H1 (cell line): ENCODE data around the gene LAYN. TPM values are rescaled to one million over a fixed set of nuclear protein-coding genes. Genes with fewer than 3 reads are reported as not detected.

Experiments
- CTCF ChIA-PET: fragments of 300-600 bp; sonication (Branson Sonifier 250); formaldehyde crosslinking; loops from one replicate; lab custom pipeline; 2021; ENCODE audit not compliant: partially characterized antibody; lab: Charles Lee
- POLR2A ChIA-PET: fragments of 300-600 bp; sonication (Branson Sonifier 250); formaldehyde crosslinking; loops from one replicate; lab custom pipeline; 2021; ENCODE audit warnings: inconsistent platforms; ENCODE audit not compliant: partially characterized antibody; lab: Charles Lee
- DNase-seq, 2 experiments: peaks; one replicate each; pipeline versions ENCODE4 v3.0.0 to v3.0.0-alpha.2; 2010 to 2022; ENCODE audit warnings: low spot score in 2 of 2, low read depth in 1 of 2, mixed read lengths in 1 of 2
- FAIRE-seq: peaks from 2 replicates; lab custom pipeline; 2011; peaks lifted over from hg19 to GRCh38; lab: Jason Lieb, UNC
- H2AFZ ChIP-seq: 2 replicates; pipeline ENCODE4 v1.8.1; 2012; ENCODE audit warnings: low read length, inconsistent platforms
- H2AK5ac ChIP-seq: 2 replicates; pipeline ENCODE4 v1.6.1; 2013; ENCODE audit warnings: low read depth, low read length
- H2BK120ac ChIP-seq: replicated peaks from 2 replicates; pipeline ENCODE3; 2013; ENCODE audit warnings: low read depth, low read length, inconsistent platforms
- H2BK12ac ChIP-seq: 2 replicates; pipeline ENCODE4 v1.6.1; 2013; ENCODE audit warnings: low read depth, low read length
- H2BK15ac ChIP-seq: 2 replicates; pipeline ENCODE4 v1.6.1; 2013; ENCODE audit warnings: low read length
- H2BK20ac ChIP-seq: 2 replicates; pipeline ENCODE4 v1.6.1; 2013; ENCODE audit warnings: low read length
- H2BK5ac ChIP-seq: 2 replicates; pipeline ENCODE4 v1.6.1; 2013; ENCODE audit warnings: low read depth, low read length
- H3K14ac ChIP-seq: 2 replicates; pipeline ENCODE4 v1.6.1; 2013; ENCODE audit warnings: inconsistent platforms; ENCODE audit not compliant: insufficient read length
- H3K18ac ChIP-seq: 2 replicates; pipeline ENCODE4 v1.6.1; 2013; ENCODE audit warnings: low read length; ENCODE audit errors: extremely low read depth
- H3K23ac ChIP-seq: 2 replicates; pipeline ENCODE4 v1.6.1; 2013; ENCODE audit warnings: inconsistent platforms; ENCODE audit not compliant: insufficient read length
- H3K23me2 ChIP-seq: 2 replicates; pipeline ENCODE4 v1.6.1; 2013; ENCODE audit warnings: low read depth, low read length
- H3K27ac ChIP-seq: 2 replicates; pipeline ENCODE4 v1.6.1; 2011; ENCODE audit warnings: low read depth, low read length, inconsistent platforms
- H3K27me3 ChIP-seq, 4 experiments: replicated peaks in 1 of 4; 1 replicate in 1 of 4; 2 replicates in 3 of 4; pipeline versions ENCODE4 v1.6.1 to v1.8.1; 2011 to 2013; ENCODE audit warnings: low read length in 3 of 4, mild to moderate bottlenecking in 3 of 4, inconsistent platforms in 2 of 4, mixed read lengths in 2 of 4, moderate library complexity in 1 of 4; ENCODE audit not compliant: control insufficient read depth in 3 of 4, insufficient read depth in 3 of 4; ENCODE audit errors: extremely low read depth in 1 of 4
- H3K36me3 ChIP-seq, 4 experiments: 2 replicates each; pipeline versions ENCODE4 v1.6.1 to v1.8.1; 2011 to 2013; ENCODE audit warnings: mild to moderate bottlenecking in 4 of 4, low read length in 3 of 4, moderate library complexity in 2 of 4, control low read depth in 1 of 4, inconsistent platforms in 1 of 4; ENCODE audit not compliant: insufficient read depth in 4 of 4, control insufficient read depth in 2 of 4
- H3K4ac ChIP-seq: replicated peaks from 2 replicates; pipeline ENCODE3; 2013; ENCODE audit warnings: low read length, low read depth, mixed read lengths, inconsistent platforms; ENCODE audit not compliant: insufficient read length
- H3K4me1 ChIP-seq, 4 experiments: replicated peaks in 1 of 4; 1 replicate in 1 of 4; 2 replicates in 3 of 4; pipeline versions ENCODE4 v1.6.1 to v1.8.1; 2011 to 2013; ENCODE audit warnings: low read length in 3 of 4, inconsistent platforms in 2 of 4, mixed read lengths in 1 of 4; ENCODE audit not compliant: insufficient read depth in 4 of 4, control insufficient read depth in 3 of 4
- H3K4me2 ChIP-seq, 2 experiments: 2 replicates each; pipeline versions ENCODE4 v1.6.1 to v1.8.1; 2011 to 2013; ENCODE audit warnings: low read depth in 2 of 2, low read length in 2 of 2, control low read depth in 1 of 2, inconsistent platforms in 1 of 2, mild to moderate bottlenecking in 1 of 2; ENCODE audit not compliant: insufficient read depth in 1 of 2
- H3K4me3 ChIP-seq, 4 experiments: fragments of 200-600, 300-600 bp in 1 of 4; sonication (generic), shearing (Covaris generic), sonication (Bioruptor Twin) in 1 of 4; 2 replicates each; pipeline versions ENCODE4 v1.5.1 to v1.8.1; 2011 to 2016; ENCODE audit warnings: low read length in 4 of 4, low read depth in 3 of 4, control low read depth in 2 of 4, inconsistent platforms in 2 of 4, mild to moderate bottlenecking in 2 of 4, mixed read lengths in 1 of 4, moderate library complexity in 1 of 4; ENCODE audit not compliant: insufficient read depth in 2 of 4; ENCODE audit errors: extremely low read depth in 1 of 4
- H3K56ac ChIP-seq: replicated peaks from 2 replicates; pipeline ENCODE3; 2013; ENCODE audit warnings: low read depth, mild to moderate bottlenecking, mixed read lengths, low read length, inconsistent platforms; ENCODE audit not compliant: insufficient read length
- H3K79me1 ChIP-seq: 2 replicates; pipeline ENCODE4 v1.6.1; 2013; ENCODE audit warnings: low read depth, low read length, control low read depth
- H3K79me2 ChIP-seq, 2 experiments: 2 replicates each; pipeline versions ENCODE4 v1.6.1 to v1.8.1; 2012 to 2013; ENCODE audit warnings: low read length in 2 of 2, mild to moderate bottlenecking in 2 of 2, inconsistent platforms in 1 of 2; ENCODE audit not compliant: insufficient read depth in 2 of 2, control insufficient read depth in 1 of 2
- H3K9ac ChIP-seq, 4 experiments: replicated peaks in 1 of 4; 1 replicate in 1 of 4; 2 replicates in 3 of 4; pipeline versions ENCODE4 v1.6.1 to v1.8.1; 2011 to 2013; ENCODE audit warnings: low read depth in 3 of 4, low read length in 3 of 4, control low read depth in 2 of 4, mild to moderate bottlenecking in 2 of 4, moderate library complexity in 2 of 4, inconsistent platforms in 1 of 4; ENCODE audit errors: extremely low read depth in 1 of 4
- H3K9me3 ChIP-seq, 2 experiments: 2 replicates each; pipeline versions ENCODE4 v1.6.1 to v1.8.1; 2012 to 2013; ENCODE audit warnings: mild to moderate bottlenecking in 2 of 2, moderate library complexity in 2 of 2, control low read depth in 1 of 2, inconsistent platforms in 1 of 2, low read depth in 1 of 2, low read length in 1 of 2, mixed read lengths in 1 of 2; ENCODE audit not compliant: insufficient read depth in 2 of 2
- H4K20me1 ChIP-seq, 2 experiments: replicated peaks in 1 of 2; 2 replicates each; pipeline versions ENCODE3 to v1.8.1; 2011 to 2013; ENCODE audit warnings: inconsistent platforms in 2 of 2, low read length in 2 of 2, mild to moderate bottlenecking in 1 of 2; ENCODE audit not compliant: insufficient read depth in 2 of 2, control insufficient read depth in 1 of 2
- H4K5ac ChIP-seq: 2 replicates; pipeline ENCODE4 v1.6.1; 2013; ENCODE audit warnings: low read length, low read depth, mixed read lengths, inconsistent platforms; ENCODE audit not compliant: insufficient read length
- H4K8ac ChIP-seq: 2 replicates; pipeline ENCODE4 v1.8.0; 2013; ENCODE audit warnings: mild to moderate bottlenecking, moderate library complexity, low read length, inconsistent platforms; ENCODE audit not compliant: insufficient read depth; ENCODE audit errors: extremely low read depth
- H4K91ac ChIP-seq: replicated peaks from 2 replicates; pipeline ENCODE3; 2013; ENCODE audit warnings: low read length, mixed read lengths, inconsistent platforms; ENCODE audit not compliant: insufficient read length
- ATF2 ChIP-seq: IDR thresholded peaks from 2 replicates; pipeline ENCODE4 v1.6.1; 2012; ENCODE audit warnings: low read length, inconsistent platforms
- CTBP2 ChIP-seq: IDR thresholded peaks from 2 replicates; pipeline ENCODE4 v1.7.0; 2011; ENCODE audit warnings: borderline replicate concordance, mild to moderate bottlenecking, moderate library complexity, mixed read lengths, low read length; ENCODE audit not compliant: insufficient read depth, insufficient read length
- NANOG ChIP-seq: IDR thresholded peaks from 2 replicates; pipeline ENCODE4 v1.6.1; 2011; ENCODE audit warnings: low read length, low read depth, mild to moderate bottlenecking, inconsistent platforms; ENCODE audit not compliant: insufficient read depth, poor library complexity, severe bottlenecking
- RBBP5 ChIP-seq: IDR thresholded peaks from 2 replicates; pipeline ENCODE4 v1.7.1; 2012; ENCODE audit warnings: low read depth, mild to moderate bottlenecking, inconsistent platforms, low read length, moderate library complexity, borderline replicate concordance
- SAP30 ChIP-seq: fragments of 300-600 bp; sonication (generic); IDR thresholded peaks from 2 replicates; pipeline ENCODE4 v1.7.1; 2012; ENCODE audit warnings: low read length, moderate library complexity, mild to moderate bottlenecking, inconsistent platforms; ENCODE audit not compliant: insufficient read depth, insufficient replicate concordance
- TAF1 ChIP-seq: IDR thresholded peaks from 2 replicates; pipeline ENCODE4 v1.6.1; 2011; ENCODE audit warnings: mild to moderate bottlenecking, low read depth, low read length
- YY1 ChIP-seq: IDR thresholded peaks from 2 replicates; pipeline ENCODE4 v1.6.1; 2011; ENCODE audit warnings: low read depth, mild to moderate bottlenecking, low read length
- WGBS, 2 experiments: shearing (Covaris generic) in 1 of 2; methylation state at CpG; one replicate each; pipeline versions ENCODE4 v1.1.6 to v1.1.7; 2013 to 2015; ENCODE audit warnings: low lambda C conversion rate in 2 of 2, mixed read lengths in 2 of 2, inconsistent platforms in 1 of 2, low coverage in 1 of 2, missing lambda C conversion rate in 1 of 2; ENCODE audit not compliant: insufficient replicate concordance in 2 of 2, insufficient coverage in 1 of 2, insufficient read length in 1 of 2; ENCODE audit errors: extremely low coverage in 1 of 2, missing lambda C conversion rate in 1 of 2; 5-methylcytosine and 5-hydroxymethylcytosine counted together
- polyA plus RNA-seq, 7 experiments: library from polyadenylated mRNA; depleted of rRNA in 3 of 7; stranded (reverse) in 5 of 7; unstranded in 2 of 7; fragments of >200 nt in 5 of 7; fragments of 200-250 nt in 2 of 7; gene quantifications; 1 replicate in 5 of 7; 2 replicates in 1 of 7; 4 replicates in 1 of 7; pipeline versions ENCODE4 v1.2.1 to v1.2.3, GENCODE V29; 2011 to 2013; ENCODE audit warnings: missing spikeins in 2 of 7, mixed read lengths in 2 of 7
- total RNA-seq: library from RNA; stranded (reverse); fragmentation: NEBNext Ultra II Directional; extraction: Animal tissue kit (Norgen Biotek cat#: 25700); gene quantifications from 2 replicates; pipeline ENCODE4 v1.2.1, GENCODE V29; 2021

The LAYN gene
- total and polyA plus RNA-seq, 2 of the 8 experiments (the other 6 are each of a cell fraction or from before 2014, with no cell fraction given): 4.2 to 9.3 TPM

- H3K4me1 ChIP-seq: no peaks in the 10 kb centered on the region
- CTCF ChIA-PET: interaction anchor here (0.7 kb wide), 1 partner anchor 224 kb away, joined by 3 read pairs; no protein-coding TSS in a partner anchor
These were observed 41.0 kb upstream of the LAYN start for GRCh38 chr11:111499483-111499882.

More at GRCh38 chr11:111499483-111499882, 41.0 kb upstream of the LAYN start:
- Histone ChIP-seq H2AFZ (no peak overlapping the region), H3K27me3 (no peaks in the 10 kb centered on the region), H3K36me3 (no peaks in the 10 kb centered on the region), H3K56ac (no peak overlapping the region), H3K79me2 (no peaks in the 10 kb centered on the region)
- FAIRE-seq: no peak
- TF ChIP-seq YY1 (no peak), TAF1 (no peak), CTBP2 (no peak), SAP30 (no peak), NANOG (no peak), RBBP5 (no peak), ATF2 (no peak)
- TF ChIP-seq, all 59 proteins: peak for 0
- H3K4ac ChIP-seq: no peak overlapping the region
- no peak overlapping the region for H2BK12ac ChIP-seq
- POLR2A ChIA-PET: no interaction called here
- no peak overlapping the region for H3K4me2 ChIP-seq
- H3K18ac ChIP-seq: no peak overlapping the region
- no peaks in the 10 kb centered on the region for H3K9me3 ChIP-seq
- DNase-seq: no peak
- WGBS, 2 experiments: 92% methylated on average over 5 of the region's 5 CpGs; no CpG with 5 or more reads in 1 of the 2 experiments
- no peak overlapping the region for H3K23ac ChIP-seq
- no peak overlapping the region for H3K14ac ChIP-seq
- no peak overlapping the region for H4K5ac ChIP-seq
- no peaks in the 10 kb centered on the region for H3K23me2 ChIP-seq
- H3K27ac ChIP-seq: no peak overlapping the region
- H2AK5ac ChIP-seq: no peak overlapping the region
- H2BK20ac ChIP-seq: no peak overlapping the region
- H3K4me3 ChIP-seq: no peak overlapping the region
- H2BK5ac ChIP-seq: no peak overlapping the region
- H4K20me1 ChIP-seq: no peaks in the 10 kb centered on the region
- H3K79me1 ChIP-seq: no peaks in the 10 kb centered on the region
- H4K8ac ChIP-seq: no peak overlapping the region
- H4K91ac ChIP-seq: no peak overlapping the region
- no peak overlapping the region for H3K9ac ChIP-seq
- H2BK15ac ChIP-seq: no peak overlapping the region
- H2BK120ac ChIP-seq: no peak overlapping the region
